Stimulated activated CD8-positive, alpha-beta memory T cell treated with anti-CD3 and anti-CD28 coated beads, Interleukin-4, amount 100 ng/mL, for 4 hours (primary cell): ENCODE measurements around the gene FCRLB.
A peak's percentile ranks its signal among the peaks of the same experiment; 100 is the strongest.
"Not testable (repeated sequence)": the region's sequence is repeated elsewhere in the genome, so short reads cannot be mapped to it uniquely, and the experiment has no call there.

ENCODE experiments used
- DNase-seq, 2 donors: peaks; one replicate each; pipeline ENCODE4 v3.0.0-alpha.2; 2020; ENCODE audit warnings: low read depth in 2 of 2, low spot score in 1 of 2

The FCRLB gene

GRCh38 chr1:161739865-161740566 lies 18.7 kb downstream of the FCRLB start:
- DNase-seq: no peak

GRCh38 chr1:161740921-161741320 lies 19.6 kb downstream of the FCRLB start:
- DNase-seq: no peak

GRCh38 chr1:161743231-161743630 lies 21.9 kb downstream of the FCRLB start:
- no peak for DNase-seq

GRCh38 chr1:161747801-161748200 lies 26.5 kb downstream of the FCRLB start:
- no peak for DNase-seq

- peak; percentile 53 to 71 for DNase-seq
Measured at GRCh38 chr1:161749509-161750407, 28.4 kb downstream of the FCRLB start, which contains the start of gene DUSP12. Gene DUSP12 (plus strand): TSS chr1:161749786. CDS start chr1:161749802, 16 bp downstream.

GRCh38 chr1:161763522-161764098 lies 42.3 kb downstream of the FCRLB start:
- no peak for DNase-seq

GRCh38 chr1:161766102-161766981 lies 45.0 kb downstream of the FCRLB start, which contains the start of gene ATF6:
Gene ATF6 (plus strand): TSS chr1:161766320. CDS start chr1:161766361, 41 bp downstream.
- DNase-seq: peak; percentile 56 to 60

GRCh38 chr1:161768461-161768860 lies 47.1 kb downstream of the FCRLB start:
- DNase-seq: no peak

GRCh38 chr1:161768986-161769672 lies 47.8 kb downstream of the FCRLB start:
- DNase-seq: no peak

- not testable (repeated sequence) for DNase-seq
Measured at GRCh38 chr1:161769673-161770045, 48.3 kb downstream of the FCRLB start.

- no peak for DNase-seq
Measured at GRCh38 chr1:161770250-161770649, 48.9 kb downstream of the FCRLB start.

- no peak for DNase-seq
Measured at GRCh38 chr1:161771161-161771560, 49.8 kb downstream of the FCRLB start.

- no peak for DNase-seq
Measured at GRCh38 chr1:161771973-161772372, 50.6 kb downstream of the FCRLB start.

- no peak for DNase-seq
Measured at GRCh38 chr1:161772397-161772796, 51.1 kb downstream of the FCRLB start.

- no peak for DNase-seq
Measured at GRCh38 chr1:161773791-161774190, 52.4 kb downstream of the FCRLB start.

GRCh38 chr1:161777261-161777660 lies 55.9 kb downstream of the FCRLB start:
- no peak for DNase-seq
